ENCODE measurements around the gene NR1I3.
A peak's percentile ranks its signal among the peaks of the same experiment; 100 is the strongest.

Gene NR1I3

DNA sequence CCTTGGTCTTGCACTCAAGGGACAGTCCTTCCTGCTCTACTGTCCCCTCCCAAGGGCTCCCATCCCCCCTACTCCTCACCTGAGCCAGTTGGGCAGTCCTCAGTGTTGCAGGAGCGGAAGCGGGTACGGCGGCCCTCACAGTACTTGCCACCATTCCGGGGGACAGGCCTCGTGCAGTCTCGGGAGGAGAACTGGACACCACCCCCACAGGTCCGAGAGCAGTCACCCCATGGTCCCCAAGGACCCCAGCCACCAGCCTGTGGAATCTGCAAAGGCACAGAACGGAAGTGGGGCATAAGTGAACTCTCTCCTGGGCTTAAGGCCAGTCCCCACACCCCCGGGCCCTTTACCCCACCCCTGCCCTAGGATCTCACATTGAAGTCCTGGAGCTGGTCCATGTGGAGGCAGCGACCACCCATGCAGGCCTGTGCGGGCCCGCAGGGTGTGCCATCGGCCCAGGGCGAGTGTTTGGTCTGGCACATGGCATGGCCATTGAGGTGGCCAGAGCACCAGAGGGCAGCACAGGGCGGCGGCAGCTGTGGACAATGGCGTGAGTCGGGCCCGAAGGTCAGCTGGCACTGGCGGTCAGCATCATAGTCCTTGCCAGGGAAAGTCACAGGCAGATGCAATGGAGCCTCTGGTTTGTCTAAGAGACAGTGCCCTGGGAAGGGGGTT, 44.3 kb downstream of the NR1I3 start:
- H3K36me3 ChIP-seq (replicated peaks; ENCODE audit: low read depth, low read length): no peaks in the 10 kb centered on the region
- no peak overlapping the region for H3K27ac ChIP-seq (ENCODE audit: low read length)

DNA sequence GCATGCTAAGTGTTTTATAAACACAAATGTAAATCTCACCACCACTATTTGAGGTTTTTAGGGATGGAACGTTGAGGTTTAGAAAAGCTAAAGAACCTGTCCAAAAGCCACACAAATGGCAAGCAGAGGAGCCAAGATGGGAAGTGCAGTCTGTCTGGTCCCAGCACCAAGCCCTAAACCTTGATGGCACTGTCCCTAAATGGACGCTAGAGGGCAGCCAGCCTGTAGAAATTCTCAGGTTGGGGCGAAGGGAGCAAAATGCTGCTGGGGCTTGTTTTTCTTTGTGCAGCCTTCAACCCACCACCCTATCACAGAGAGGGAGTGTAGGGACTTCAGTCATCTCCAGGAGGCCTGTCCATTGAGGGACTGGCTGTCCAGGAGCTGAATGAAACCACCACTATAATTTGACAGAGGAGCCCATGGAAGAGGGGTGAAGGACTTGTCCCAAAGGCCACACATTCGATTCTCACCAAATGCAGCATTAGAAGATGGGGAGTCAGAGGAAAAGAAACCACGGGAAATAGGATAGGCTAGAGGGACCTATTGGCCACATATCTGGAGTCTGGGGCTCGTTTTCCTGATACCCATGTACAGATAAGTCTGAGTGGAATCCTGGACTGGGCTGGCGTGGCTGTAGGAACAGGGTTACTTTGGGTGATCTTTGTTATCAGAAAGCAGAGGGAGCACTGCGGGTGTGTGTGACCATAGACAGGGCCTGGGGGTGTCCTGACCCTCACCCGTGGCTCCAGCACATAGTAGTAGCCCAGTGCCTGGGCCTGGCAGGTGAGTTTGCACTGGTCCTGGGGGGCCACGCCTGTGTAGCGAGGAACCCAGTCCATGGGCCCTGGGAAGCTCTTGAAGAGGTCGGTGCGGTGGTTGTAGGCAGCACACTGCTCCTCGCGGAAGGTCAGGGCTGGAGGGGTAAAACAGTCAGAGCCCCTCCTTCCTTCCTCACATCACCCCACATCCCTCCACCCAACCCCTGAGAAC, 45.2 kb downstream of the NR1I3 start:
- TF ChIP-seq, protein P1, sequence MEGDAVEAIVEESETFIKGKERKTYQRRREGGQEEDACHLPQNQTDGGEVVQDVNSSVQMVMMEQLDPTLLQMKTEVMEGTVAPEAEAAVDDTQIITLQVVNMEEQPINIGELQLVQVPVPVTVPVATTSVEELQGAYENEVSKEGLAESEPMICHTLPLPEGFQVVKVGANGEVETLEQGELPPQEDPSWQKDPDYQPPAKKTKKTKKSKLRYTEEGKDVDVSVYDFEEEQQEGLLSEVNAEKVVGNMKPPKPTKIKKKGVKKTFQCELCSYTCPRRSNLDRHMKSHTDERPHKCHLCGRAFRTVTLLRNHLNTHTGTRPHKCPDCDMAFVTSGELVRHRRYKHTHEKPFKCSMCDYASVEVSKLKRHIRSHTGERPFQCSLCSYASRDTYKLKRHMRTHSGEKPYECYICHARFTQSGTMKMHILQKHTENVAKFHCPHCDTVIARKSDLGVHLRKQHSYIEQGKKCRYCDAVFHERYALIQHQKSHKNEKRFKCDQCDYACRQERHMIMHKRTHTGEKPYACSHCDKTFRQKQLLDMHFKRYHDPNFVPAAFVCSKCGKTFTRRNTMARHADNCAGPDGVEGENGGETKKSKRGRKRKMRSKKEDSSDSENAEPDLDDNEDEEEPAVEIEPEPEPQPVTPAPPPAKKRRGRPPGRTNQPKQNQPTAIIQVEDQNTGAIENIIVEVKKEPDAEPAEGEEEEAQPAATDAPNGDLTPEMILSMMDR (IDR thresholded peaks at IDR 0.05; ENCODE audit: low read depth, low read length): peak; percentile 96
- no peak for TF ChIP-seq EZH2phosphoT487 (IDR thresholded peaks at IDR 0.05; ENCODE audit: low read depth)
- Histone ChIP-seq H3K9me3 (ENCODE audit: insufficient read depth, low read length) (no peaks in the 10 kb centered on the region), H3K4me3 (ENCODE audit: low read length) (no peak overlapping the region), H3K9ac (ENCODE audit: low read length) (peak overlapping the region; percentile 2; the same call in 1 of the 2 replicates), H3K79me2 (ENCODE audit: low read length) (no peaks in the 10 kb centered on the region), H3K4me1 (ENCODE audit: low read length) (peaks cover 29% of the 10 kb centered on the region), H2AFZ (ENCODE audit: low read depth, low read length) (peak overlapping the region; percentile 91), H4K20me1 (ENCODE audit: insufficient read depth, low read length) (no peaks in the 10 kb centered on the region), H3K4me2 (ENCODE audit: low read length) (peak overlapping the region; percentile 39), H3K36me3 (replicated peaks; ENCODE audit: low read depth, low read length) (no peaks in the 10 kb centered on the region), H3K27me3 (ENCODE audit: low read depth, low read length) (no peaks in the 10 kb centered on the region), H3K27ac (ENCODE audit: low read length) (no peak overlapping the region)

More for the DNA sequence above, 44.3 kb downstream of the NR1I3 start:
- Histone ChIP-seq H3K4me2 (ENCODE audit: low read length) (no peak overlapping the region), H2AFZ (ENCODE audit: low read depth, low read length) (no peak overlapping the region), H3K27me3 (ENCODE audit: low read depth, low read length) (no peaks in the 10 kb centered on the region), H3K79me2 (ENCODE audit: low read length) (no peaks in the 10 kb centered on the region), H3K4me3 (ENCODE audit: low read length) (no peak overlapping the region), H3K9ac (ENCODE audit: low read length) (no peak overlapping the region), H3K4me1 (ENCODE audit: low read length) (peaks cover 29% of the 10 kb centered on the region), H4K20me1 (ENCODE audit: insufficient read depth, low read length) (no peaks in the 10 kb centered on the region), H3K9me3 (ENCODE audit: insufficient read depth, low read length) (no peaks in the 10 kb centered on the region)
- TF ChIP-seq, protein P1 (IDR thresholded peaks at IDR 0.05; ENCODE audit: low read depth, low read length): no peak
- TF ChIP-seq EZH2phosphoT487 (IDR thresholded peaks at IDR 0.05; ENCODE audit: low read depth): no peak

DNA sequence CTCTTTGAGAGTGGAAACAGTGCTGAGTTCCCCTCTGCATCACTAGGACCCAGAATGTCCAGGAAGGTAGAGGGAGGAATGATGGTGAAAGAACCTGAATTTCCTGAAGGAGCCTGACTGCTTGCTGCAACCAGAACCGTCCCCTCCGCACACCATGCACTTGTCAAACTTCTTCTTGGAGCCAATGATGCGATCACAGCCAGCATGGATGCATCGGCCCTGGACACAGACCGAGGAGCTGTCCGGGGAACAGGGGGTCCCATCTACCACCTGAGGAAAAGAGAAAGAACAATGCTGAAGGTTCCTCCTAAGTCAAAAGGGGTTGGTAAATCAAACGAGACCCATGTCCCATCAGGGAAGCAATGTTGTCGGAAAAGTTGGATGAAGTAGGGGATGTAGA, 46.0 kb downstream of the NR1I3 start:
- Histone ChIP-seq H3K27ac (ENCODE audit: low read length) (no peak overlapping the region), H3K9me3 (ENCODE audit: insufficient read depth, low read length) (no peaks in the 10 kb centered on the region), H2AFZ (ENCODE audit: low read depth, low read length) (no peak overlapping the region), H3K79me2 (ENCODE audit: low read length) (no peaks in the 10 kb centered on the region), H3K36me3 (replicated peaks; ENCODE audit: low read depth, low read length) (no peaks in the 10 kb centered on the region), H3K4me1 (ENCODE audit: low read length) (peaks cover 37% of the 10 kb centered on the region), H3K4me3 (ENCODE audit: low read length) (no peak overlapping the region), H3K9ac (ENCODE audit: low read length) (peak overlapping the region; percentile 2; the same call in 1 of the 2 replicates), H4K20me1 (ENCODE audit: insufficient read depth, low read length) (no peaks in the 10 kb centered on the region), H3K4me2 (ENCODE audit: low read length) (no peak overlapping the region), H3K27me3 (ENCODE audit: low read depth, low read length) (no peaks in the 10 kb centered on the region)
- TF ChIP-seq, protein P1 (IDR thresholded peaks at IDR 0.05; ENCODE audit: low read depth, low read length): no peak
- TF ChIP-seq EZH2phosphoT487 (IDR thresholded peaks at IDR 0.05; ENCODE audit: low read depth): no peak

DNA sequence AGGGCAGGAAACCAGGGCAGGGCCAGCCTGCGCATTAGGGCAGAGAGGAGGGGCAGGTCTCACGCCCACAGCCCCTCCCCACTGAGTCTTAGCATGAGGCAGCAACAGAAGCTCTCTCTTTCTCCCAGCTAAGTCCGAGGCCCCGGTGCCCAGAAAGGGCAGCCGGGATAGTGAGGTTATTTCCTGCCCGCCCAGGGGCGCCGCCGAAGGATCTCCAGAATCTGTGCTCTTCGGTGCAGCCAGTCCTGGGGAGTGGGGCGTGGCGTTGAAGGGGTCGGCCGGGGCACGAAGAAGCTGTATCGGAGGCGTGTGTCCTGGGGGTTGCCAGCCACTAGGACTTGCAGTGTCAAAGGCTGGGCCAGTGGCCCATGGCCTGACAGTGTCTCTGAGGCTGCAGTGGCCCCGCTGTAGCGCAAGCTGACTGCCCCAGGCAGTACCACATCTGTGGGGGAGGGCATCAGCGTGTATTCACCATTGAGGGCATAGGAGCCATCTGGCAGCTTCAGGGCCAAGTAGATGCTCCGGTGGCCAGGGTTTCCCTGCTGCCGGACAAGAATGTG, 47.0 kb downstream of the NR1I3 start:
- H3K27me3 ChIP-seq (ENCODE audit: low read depth, low read length): no peaks in the 10 kb centered on the region
- H3K4me3 ChIP-seq (ENCODE audit: low read length): no peak overlapping the region
- H4K20me1 ChIP-seq (ENCODE audit: insufficient read depth, low read length): no peaks in the 10 kb centered on the region
- no peak overlapping the region for H3K9ac ChIP-seq (ENCODE audit: low read length)
- no peaks in the 10 kb centered on the region for H3K36me3 ChIP-seq (replicated peaks; ENCODE audit: low read depth, low read length)
- H3K9me3 ChIP-seq (ENCODE audit: insufficient read depth, low read length): no peaks in the 10 kb centered on the region
- no peak overlapping the region for H3K4me2 ChIP-seq (ENCODE audit: low read length)
- H3K79me2 ChIP-seq (ENCODE audit: low read length): no peaks in the 10 kb centered on the region
- no peak overlapping the region for H3K27ac ChIP-seq (ENCODE audit: low read length)
- no peak overlapping the region for H2AFZ ChIP-seq (ENCODE audit: low read depth, low read length)
- TF ChIP-seq EZH2phosphoT487 (IDR thresholded peaks at IDR 0.05; ENCODE audit: low read depth): no peak
- TF ChIP-seq, protein P1 (IDR thresholded peaks at IDR 0.05; ENCODE audit: low read depth, low read length): no peak
- peaks cover 45% of the 10 kb centered on the region for H3K4me1 ChIP-seq (ENCODE audit: low read length)

All from OCI-LY3 (cell line).